Neutrophil (primary cell): ENCODE measurements around the gene RASSF9.

Experiments
- H3K27ac ChIP-seq: fragments of 200-600 bp; sonication (generic); 2 replicates; pipeline ENCODE4 v1.5.1; 2016; ENCODE audit warnings: mild to moderate bottlenecking, moderate library complexity
- H3K27me3 ChIP-seq: fragments of 200-600 bp; sonication (generic); 2 replicates; pipeline ENCODE4 v1.6.0; 2016; ENCODE audit warnings: mild to moderate bottlenecking
- H3K36me3 ChIP-seq: fragments of 200-600 bp; sonication (generic); 2 replicates; pipeline ENCODE4 v1.5.1; 2017
- H3K4me1 ChIP-seq, 2 experiments: fragments of 200-600 bp in 1 of 2; sonication (generic) in 1 of 2; 1 replicate in 1 of 2; 2 replicates in 1 of 2; pipeline versions ENCODE4 v1.5.1 to v1.6.1; 2013 to 2016; ENCODE audit warnings: low read depth in 1 of 2, low read length in 1 of 2, mild to moderate bottlenecking in 1 of 2, moderate library complexity in 1 of 2; ENCODE audit not compliant: control insufficient read depth in 1 of 2, insufficient read depth in 1 of 2
- H3K4me3 ChIP-seq, 2 experiments: fragments of 200-600 bp in 1 of 2; sonication (generic) in 1 of 2; 1 replicate in 1 of 2; 2 replicates in 1 of 2; pipeline ENCODE4 v1.5.1; 2013 to 2016; ENCODE audit warnings: low read depth in 1 of 2, low read length in 1 of 2, mild to moderate bottlenecking in 1 of 2, moderate library complexity in 1 of 2
- H3K9me3 ChIP-seq: fragments of 200-600 bp; sonication (generic); 2 replicates; pipeline ENCODE4 v1.5.1; 2016
- CTCF ChIP-seq: fragments of 200-600 bp; sonication (generic); IDR thresholded peaks from 2 replicates; pipeline ENCODE4 v1.5.1; 2016; ENCODE audit warnings: antibody characterized with exemption

RASSF9 gene

GRCh38 chr12:85866986-85867776 is 31.0 kb upstream of the RASSF9 start:
- Histone ChIP-seq H3K9me3 (no peaks in the 10 kb centered on the region), H3K4me3 (no peak overlapping the region), H3K36me3 (no peaks in the 10 kb centered on the region), H3K27me3 (no peaks in the 10 kb centered on the region), H3K27ac (no peak overlapping the region), H3K4me1 (no peaks in the 10 kb centered on the region)
- no peak for TF ChIP-seq CTCF

- Histone ChIP-seq H3K4me1 (no peaks in the 10 kb centered on the region), H3K9me3 (no peaks in the 10 kb centered on the region), H3K36me3 (no peaks in the 10 kb centered on the region), H3K27me3 (no peaks in the 10 kb centered on the region), H3K4me3 (no peak overlapping the region), H3K27ac (no peak overlapping the region)
- TF ChIP-seq CTCF, result no peak
These were observed 29.7 kb upstream of the RASSF9 start for GRCh38 chr12:85865890-85866289.

- Histone ChIP-seq H3K27me3 (no peaks in the 10 kb centered on the region), H3K27ac (no peak overlapping the region), H3K36me3 (no peaks in the 10 kb centered on the region), H3K4me1 (no peaks in the 10 kb centered on the region), H3K9me3 (no peaks in the 10 kb centered on the region), H3K4me3 (no peak overlapping the region)
- no peak for TF ChIP-seq CTCF
These were observed 20.8 kb upstream of the RASSF9 start for GRCh38 chr12:85856966-85857365.

- Histone ChIP-seq H3K27ac (no peak overlapping the region), H3K9me3 (no peaks in the 10 kb centered on the region), H3K4me1 (no peaks in the 10 kb centered on the region), H3K27me3 (no peaks in the 10 kb centered on the region), H3K4me3 (no peak overlapping the region), H3K36me3 (no peaks in the 10 kb centered on the region)
- TF ChIP-seq CTCF, result no peak
These were observed 19.1 kb upstream of the RASSF9 start for GRCh38 chr12:85855305-85855704.

GRCh38 chr12:85849344-85849743 is 13.1 kb upstream of the RASSF9 start:
- no peak overlapping the region for H3K27ac ChIP-seq
- no peaks in the 10 kb centered on the region for H3K36me3 ChIP-seq
- no peak for TF ChIP-seq CTCF
- H3K27me3 ChIP-seq, result no peaks in the 10 kb centered on the region
- H3K4me3 ChIP-seq, result no peak overlapping the region
- no peaks in the 10 kb centered on the region for H3K4me1 ChIP-seq
- H3K9me3 ChIP-seq, result no peaks in the 10 kb centered on the region
